HG02943 (cell line): Measurements from ENCODE around the gene PRPF31.

Experiments
- ATAC-seq: cut with Tn5 transposase; IDR thresholded peaks from one replicate; pipeline ENCODE4 v1.9.1; 2021; ENCODE audit warnings: mild to moderate bottlenecking, low read depth, moderate library complexity; ENCODE audit not compliant: unreplicated experiment

The PRPF31 gene

GRCh38 chr19:54106716-54107115, 8.8 kb upstream of the PRPF31 start:
- ATAC-seq: no peak

- ATAC-seq: no peak
Measured at GRCh38 chr19:54107876-54108490, 7.6 kb upstream of the PRPF31 start.

- no peak for ATAC-seq
Measured at GRCh38 chr19:54108496-54108895, 7.1 kb upstream of the PRPF31 start.

DNA sequence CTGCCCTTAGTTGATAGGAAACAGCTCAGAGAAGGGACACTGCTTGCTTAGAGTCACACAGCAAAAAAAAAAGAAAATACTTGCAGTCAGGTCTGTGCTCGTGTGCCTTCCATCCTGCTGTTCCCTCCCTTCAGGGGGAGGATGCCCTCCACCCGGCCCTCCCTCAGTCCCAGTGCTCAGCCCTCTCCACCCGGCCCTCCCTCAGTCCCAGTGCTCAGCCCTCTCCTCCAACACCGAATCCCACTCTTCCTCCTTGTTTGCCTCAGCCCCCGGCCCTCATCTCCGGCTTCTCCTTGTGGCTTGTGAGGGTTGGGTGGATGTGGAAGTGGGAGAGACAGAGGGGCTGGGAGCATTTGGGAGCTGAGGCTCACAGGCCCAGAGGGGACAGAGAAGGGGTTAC, 5.9 kb upstream of the PRPF31 start:
- no peak for ATAC-seq

- no peak for ATAC-seq
Measured at GRCh38 chr19:54114340-54115108, 1.0 kb upstream of the PRPF31 start.

DNA sequence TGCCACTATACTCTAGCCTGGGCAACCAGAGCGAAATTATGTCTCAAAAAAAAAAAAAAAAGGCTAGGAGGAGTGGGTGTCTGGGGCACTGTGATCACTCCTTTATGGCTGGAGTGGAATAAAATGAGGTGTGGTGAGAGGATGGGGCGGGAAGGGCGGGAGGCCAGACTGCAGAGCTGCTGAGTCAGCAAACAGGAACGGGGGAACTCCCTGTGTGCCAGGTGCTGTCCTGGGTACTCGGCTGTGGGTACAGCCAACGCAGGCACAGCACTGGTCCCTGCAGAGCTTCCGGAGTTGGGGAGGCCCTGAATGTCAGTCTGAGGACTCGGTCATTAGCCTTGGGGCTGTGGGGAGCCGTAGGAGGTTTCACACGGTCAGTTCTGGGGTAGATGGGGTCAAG, 5.7 kb downstream of the PRPF31 start:
- no peak for ATAC-seq

GRCh38 chr19:54123682-54124081, 8.1 kb downstream of the PRPF31 start:
- no peak for ATAC-seq

GRCh38 chr19:54124393-54124792, 8.8 kb downstream of the PRPF31 start:
- no peak for ATAC-seq

DNA sequence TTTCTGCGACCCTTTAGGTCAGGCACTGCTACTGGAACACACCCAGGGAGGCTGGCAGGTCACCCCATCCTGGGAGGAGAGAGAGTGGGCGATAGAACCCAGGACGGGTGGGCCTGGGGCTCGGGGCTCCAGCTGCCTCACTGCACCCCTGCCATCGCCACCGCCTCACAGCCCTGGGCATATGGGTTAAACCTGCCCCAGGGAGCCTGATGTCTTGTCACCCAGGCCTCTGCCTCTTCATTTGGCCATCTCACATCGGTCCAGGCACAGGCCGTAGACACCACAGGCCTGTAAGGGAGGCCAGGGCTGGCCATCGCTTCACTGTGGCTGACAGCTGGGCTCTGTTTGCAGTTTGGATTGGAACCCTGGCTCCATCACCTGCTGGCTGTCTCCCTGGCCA, 10.2 kb downstream of the PRPF31 start:
- no peak for ATAC-seq

- ATAC-seq: no peak
Measured at GRCh38 chr19:54127688-54128440, 12.3 kb downstream of the PRPF31 start.

DNA sequence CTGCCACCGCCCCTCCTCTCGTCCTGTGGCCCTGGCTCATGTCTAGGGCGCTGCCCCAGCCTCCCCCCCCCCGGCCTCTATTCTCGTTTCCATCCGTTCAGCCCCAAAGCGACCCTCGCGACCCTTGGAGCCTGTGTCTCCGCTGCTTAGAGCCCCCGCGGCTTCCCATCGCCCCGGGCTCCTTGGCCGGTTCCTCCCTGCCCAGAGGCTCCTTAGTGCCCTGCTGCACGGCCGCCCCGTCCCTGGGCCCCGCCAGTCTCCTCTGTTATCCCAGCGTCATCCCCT, 12.8 kb downstream of the PRPF31 start:
- no peak for ATAC-seq

DNA sequence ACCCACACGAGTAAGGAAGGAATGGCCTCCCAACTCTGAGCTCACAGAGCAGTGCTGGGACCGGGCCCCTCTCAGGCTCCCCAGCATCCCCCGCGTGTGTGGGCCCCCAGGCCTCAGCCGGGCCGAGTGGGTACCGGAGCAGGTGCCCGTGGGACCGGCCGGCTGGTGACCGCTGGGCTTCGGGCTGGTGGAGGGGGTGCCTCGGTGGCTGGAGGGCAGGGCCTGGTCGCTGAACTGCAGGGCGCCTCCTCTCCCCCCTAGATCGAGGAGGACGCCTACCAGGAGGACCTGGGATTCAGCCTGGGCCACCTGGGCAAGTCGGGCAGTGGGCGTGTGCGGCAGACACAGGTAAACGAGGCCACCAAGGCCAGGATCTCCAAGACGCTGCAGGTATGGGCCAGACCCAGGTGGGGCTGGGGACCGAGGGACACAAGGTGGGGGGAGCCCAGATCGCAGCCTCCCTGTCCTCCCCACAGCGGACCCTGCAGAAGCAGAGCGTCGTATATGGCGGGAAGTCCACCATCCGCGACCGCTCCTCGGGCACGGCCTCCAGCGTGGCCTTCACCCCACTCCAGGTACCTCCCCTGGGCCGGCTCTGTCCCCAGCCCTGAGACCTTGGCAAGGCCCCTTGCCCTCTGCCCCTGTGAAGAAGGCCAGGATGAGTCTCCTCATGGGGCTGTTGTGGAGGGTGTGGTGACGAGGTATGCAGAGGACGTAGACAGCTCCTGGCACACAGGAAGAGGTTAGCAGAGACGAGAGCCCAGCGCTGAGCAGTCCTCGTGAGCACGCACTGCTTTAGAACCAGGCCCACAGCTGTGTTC, 13.5 kb downstream of the PRPF31 start:
- no peak for ATAC-seq

GRCh38 chr19:54129617-54129996, 14.1 kb downstream of the PRPF31 start:
- no peak for ATAC-seq

DNA sequence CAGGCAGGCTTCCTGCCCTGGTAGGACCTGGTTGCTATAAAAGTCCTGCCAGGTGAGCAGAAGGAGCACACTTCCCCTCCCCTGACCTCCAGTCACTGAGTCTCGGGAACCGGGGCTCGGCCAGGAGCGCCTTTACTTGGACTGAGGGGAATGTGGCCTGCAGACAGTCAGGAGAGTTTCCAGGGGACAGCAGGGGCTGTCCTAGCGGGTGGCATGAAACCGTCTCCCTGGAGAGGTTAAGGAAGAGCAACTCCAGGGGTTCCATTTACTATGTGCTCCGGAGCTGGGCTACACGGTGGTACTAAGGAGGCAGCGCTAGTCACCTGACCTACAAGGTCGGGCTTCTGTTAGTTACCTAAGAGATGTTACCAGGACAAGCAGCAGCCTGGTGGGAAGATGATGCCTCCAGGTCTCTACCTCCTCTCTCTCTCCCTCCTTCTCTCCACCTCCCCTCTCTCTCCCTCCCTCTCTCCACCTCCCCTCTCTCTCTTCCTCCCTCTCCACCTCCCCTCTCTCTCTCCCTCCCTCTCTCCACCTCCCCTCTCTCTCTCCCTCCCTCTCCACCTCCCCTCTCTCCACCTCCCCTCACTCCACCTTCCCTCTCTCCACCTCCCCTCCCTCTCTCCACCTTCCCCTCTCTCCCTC, 17.9 kb downstream of the PRPF31 start:
- ATAC-seq: no peak

- ATAC-seq: no peak
Measured at GRCh38 chr19:54133957-54134590, 18.5 kb downstream of the PRPF31 start.

DNA sequence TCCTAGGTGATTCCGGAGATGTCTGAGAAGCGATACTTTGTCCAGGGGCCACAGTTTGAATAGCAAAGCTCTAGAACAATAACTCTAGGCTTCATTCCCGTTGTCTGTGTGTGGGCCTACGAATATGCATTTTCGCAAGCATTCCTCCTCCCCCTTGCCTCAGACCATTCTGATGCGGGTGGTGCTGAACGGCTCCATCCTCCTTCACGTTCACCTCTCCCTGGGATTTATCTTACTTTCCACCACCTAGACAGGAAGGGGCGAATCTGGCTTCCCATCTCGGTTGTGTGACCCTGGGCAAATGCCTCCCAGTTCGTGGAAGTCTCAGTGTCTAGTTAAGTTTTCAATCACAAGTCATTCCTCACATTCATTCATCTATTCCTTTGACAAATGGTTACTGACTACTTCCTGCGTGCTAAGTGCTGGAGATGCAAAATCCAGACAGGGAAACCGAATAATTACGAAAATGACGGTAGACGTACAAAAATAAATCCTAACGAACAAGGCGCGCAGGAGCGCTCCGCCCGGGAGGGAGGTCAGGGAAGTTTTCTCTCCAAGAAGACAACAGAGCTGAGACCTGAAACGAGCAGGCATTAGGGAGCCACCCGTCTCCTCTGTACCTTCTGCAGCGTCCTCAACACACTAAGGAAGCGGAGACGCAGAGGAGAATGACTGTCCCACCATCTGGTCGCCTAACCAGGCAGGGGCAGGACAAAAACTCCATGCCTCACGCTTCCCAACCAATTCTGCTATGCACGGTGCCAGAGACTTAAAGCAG, 20.7 kb downstream of the PRPF31 start:
- no peak for ATAC-seq

DNA sequence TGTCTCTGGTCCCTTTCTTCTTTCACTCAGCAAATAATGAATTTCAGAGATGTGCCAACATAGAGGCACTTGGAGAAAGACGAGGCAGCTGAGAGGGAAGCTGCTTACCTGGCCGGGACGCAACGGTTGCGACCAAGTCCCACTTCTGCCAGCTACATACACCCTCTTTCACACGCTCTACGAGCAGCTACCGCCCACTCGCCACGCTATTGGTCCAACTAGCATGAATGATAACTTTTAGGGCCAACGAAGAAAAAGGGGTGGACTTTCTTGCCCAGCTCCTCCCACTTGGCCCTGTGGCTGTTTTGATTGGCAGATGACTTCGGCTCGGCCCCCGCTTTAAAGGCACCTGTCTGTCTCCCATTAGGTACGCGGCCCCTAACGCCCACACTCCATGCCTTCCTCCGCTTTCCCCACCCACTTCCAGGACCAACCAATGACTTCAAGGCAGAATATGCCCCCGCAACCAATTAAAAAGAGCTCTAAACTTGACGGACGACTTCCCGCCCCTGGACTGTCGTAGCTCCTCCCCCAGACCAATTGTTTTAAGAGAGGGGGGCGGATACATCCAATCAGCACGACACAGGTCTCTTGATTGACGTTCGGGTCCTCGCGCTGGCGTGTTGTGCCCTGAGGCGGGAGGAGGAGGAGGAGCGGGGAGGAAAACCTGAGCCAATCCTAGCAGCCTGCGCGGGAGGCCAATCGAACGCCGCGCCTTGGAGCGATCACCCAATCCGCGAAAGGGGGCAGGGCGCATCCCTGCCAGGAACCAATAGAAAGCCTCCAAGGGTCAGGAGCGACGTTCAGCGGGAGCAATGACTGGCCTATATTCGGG, 21.5 kb downstream of the PRPF31 start:
- peak; percentile 78 for ATAC-seq

DNA sequence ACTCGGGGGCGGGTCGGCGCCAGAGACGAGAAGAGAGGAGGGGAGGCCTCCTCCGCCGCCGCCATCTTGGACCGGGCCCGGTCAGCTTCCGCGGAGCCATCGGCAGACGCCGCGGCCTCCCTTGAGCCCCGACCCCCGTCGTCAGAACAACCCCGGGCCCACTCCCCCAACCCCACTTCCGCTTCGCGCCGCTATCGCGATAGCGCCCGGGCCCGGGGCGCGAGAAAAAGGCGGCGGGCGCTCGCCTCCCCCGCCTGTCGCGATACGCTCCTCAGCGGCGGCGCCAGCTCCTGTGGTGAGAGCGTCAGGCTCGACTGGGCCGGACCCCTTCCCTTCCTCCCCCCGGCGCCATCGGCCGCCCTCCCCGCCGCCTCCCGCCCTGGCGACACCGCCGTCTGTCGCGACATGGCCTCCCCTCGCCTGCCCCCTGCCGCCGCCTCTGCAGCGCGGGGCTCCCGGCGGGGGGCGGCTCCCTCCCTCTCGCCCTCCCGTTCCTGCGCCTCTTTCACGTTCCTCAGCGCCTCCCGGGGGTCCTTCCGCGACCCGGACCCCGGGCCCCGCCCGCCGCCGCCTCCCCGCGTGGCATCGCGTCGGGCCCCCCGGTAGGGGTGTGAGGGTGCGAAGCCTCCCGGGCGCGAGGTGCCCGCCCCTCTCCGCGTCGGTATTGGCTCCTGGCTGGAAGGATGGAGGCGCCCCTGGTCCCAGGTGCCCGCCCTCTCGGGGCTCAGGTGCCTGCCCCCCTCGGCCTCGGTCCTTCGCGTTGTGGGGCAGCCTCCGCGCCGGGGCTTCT, 22.3 kb downstream of the PRPF31 start, which contains the start of gene CNOT3:
Gene CNOT3 (plus strand): TSS at position 64 of the 790 bp plus-strand sequence. CDS start 5,217 bp downstream, outside the sequence.
- no peak for ATAC-seq
